T-helper 1 cell treated with Interleukin-12 subunit alpha and Interleukin-12 subunit beta and Interleukin-4 antibody, amounts not matched to agents 30 μg/mL and 1 μg/mL, for 36 hours (primary cell): Measurements from ENCODE around the gene ZNF682.
"Not testable (repeated sequence)": the region's sequence is repeated elsewhere in the genome, so short reads cannot be mapped to it uniquely, and the experiment has no call there.

ENCODE experiments used
- H3K27ac Mint-ChIP-seq: one replicate; pipeline ENCODE4 v1.8.0; 2021; ENCODE audit warnings: mild to moderate bottlenecking, mixed read lengths
- H3K27me3 Mint-ChIP-seq: one replicate; pipeline ENCODE4 v1.8.0; 2021; ENCODE audit warnings: low read depth, mixed read lengths
- H3K36me3 Mint-ChIP-seq: one replicate; pipeline ENCODE4 v1.8.0; 2021; ENCODE audit warnings: low read depth, mixed read lengths
- H3K4me1 Mint-ChIP-seq: one replicate; pipeline ENCODE4 v1.8.0; 2021; ENCODE audit warnings: low read depth, mixed read lengths
- H3K4me3 Mint-ChIP-seq: one replicate; pipeline ENCODE4 v1.8.0; 2021; ENCODE audit warnings: mild to moderate bottlenecking, moderate library complexity, mixed read lengths
- H3K9me3 Mint-ChIP-seq: one replicate; pipeline ENCODE4 v1.8.0; 2021; ENCODE audit warnings: mixed read lengths

ZNF682 gene

DNA sequence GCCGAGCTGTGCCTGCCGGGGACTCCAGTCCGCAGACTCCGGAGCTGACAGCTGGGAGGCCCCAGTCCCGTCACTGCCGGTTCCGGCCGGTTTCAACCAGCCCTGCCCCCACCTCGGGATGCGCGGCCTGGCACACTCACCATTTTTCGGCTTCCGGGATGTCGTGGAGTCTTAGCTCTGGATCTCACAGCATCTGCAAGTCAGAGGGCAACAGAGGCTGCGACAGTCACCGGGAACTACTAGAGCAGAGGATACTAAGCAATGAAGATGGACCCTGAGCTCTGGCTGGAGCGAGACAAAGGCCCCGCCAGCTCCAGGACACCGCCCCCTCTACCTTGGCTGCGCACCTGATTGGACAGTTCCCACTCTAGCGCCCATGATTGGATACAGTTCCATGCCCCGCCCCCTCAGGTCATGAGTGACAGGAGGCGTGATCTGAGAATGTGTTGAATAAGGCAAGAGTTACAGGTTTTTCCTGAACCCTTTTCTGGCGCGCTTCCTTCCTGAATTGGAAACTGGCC lies at the start of gene ZNF682:
Gene ZNF682 (minus strand): TSS at position 303 of the 521 bp plus-strand sequence. CDS start 160 bp downstream, at position 143.
- Mint-ChIP-seq H3K36me3 (peaks cover under 1% of the 10 kb centered on the region), H3K4me1 (peaks cover 7% of the 10 kb centered on the region), H3K9me3 (peaks cover 5% of the 10 kb centered on the region), H3K27ac (peak within 1 kb of the TSS; percentile 91), H3K4me3 (peak within 1 kb of the TSS; percentile 88), H3K27me3 (no peaks in the 10 kb centered on the region)

DNA sequence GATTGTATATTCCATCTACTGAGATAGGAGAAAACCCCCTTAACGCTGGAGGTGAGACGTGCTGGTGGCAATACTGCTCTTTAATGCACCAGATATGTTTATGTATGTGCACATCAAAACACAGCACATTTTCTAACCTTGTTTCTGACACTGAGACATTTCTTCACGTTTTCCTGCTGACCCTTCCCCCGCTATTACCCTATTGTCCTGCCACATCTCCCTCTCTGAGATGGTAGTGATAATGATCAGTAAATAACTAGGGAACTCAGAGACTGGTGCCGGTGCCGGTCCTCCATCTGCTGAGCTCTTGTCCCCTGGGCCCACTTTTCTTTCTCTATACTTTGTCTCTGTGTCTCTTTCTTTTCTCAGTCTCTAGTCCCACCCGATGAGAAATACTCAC lies 43.6 kb upstream of the ZNF682 start:
- H3K27ac Mint-ChIP-seq: not testable (repeated sequence)

DNA sequence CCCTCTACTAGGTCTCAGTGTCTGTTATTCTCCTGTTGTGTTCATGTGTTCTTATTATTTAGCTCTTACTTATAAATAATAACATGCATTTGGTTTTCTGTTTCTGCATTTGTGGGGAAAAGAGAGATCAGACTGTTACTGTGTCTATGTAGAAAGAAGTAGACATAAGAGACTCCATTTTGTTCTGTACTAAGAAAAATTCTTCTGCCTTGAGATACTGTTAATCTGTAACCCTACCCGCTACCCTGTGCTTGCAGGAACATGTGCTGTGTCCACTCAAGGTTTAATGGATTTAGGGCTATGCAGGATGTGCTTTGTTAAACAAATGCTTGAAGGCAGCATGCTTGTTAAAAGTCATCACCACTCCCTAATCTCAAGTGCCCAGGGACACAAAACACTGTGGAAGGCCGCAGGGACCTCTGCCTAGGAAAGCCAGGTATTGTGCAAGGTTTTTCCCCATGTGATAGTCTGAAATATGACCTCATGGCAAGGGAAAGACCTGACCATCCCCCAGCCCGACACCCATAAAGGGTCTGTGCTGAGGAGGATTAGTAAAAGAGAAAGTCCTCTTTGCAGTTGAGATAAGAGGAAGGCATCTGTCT lies 43.0 kb upstream of the ZNF682 start:
- Mint-ChIP-seq H3K9me3 (peaks cover 60% of the 10 kb centered on the region), H3K36me3 (peaks cover 21% of the 10 kb centered on the region)

More for the DNA sequence above, 43.6 kb upstream of the ZNF682 start:
- H3K4me3 Mint-ChIP-seq, H3K4me1 Mint-ChIP-seq, H3K27me3 Mint-ChIP-seq: not testable (repeated sequence)
- Mint-ChIP-seq H3K36me3 (peaks cover 25% of the 10 kb centered on the region), H3K9me3 (peaks cover 62% of the 10 kb centered on the region)

DNA sequence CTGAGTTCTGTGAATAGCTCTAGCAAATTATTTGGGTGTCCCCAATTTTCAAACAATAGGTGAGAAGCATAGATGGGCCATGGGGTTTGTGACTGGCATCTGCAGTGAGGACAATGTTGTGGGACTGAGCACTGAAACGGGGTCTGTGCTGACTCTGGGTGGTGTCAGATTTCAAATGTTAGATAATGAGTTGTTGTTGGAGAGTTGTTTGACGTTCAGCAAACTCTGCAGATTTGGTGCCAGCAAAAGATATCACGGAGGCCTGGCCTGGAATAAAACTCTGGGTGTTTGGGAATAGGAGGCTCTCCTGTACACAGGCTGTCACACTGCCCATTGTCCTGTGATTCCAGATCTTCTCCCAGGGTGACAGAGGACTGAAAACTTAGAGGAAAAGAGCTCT lies 41.4 kb upstream of the ZNF682 start:
- no peaks in the 10 kb centered on the region for H3K27me3 Mint-ChIP-seq
- H3K4me3 Mint-ChIP-seq: no peak overlapping the region
- H3K4me1 Mint-ChIP-seq: peaks cover 13% of the 10 kb centered on the region
- H3K9me3 Mint-ChIP-seq: peaks cover 59% of the 10 kb centered on the region
- H3K27ac Mint-ChIP-seq: no peak overlapping the region
- H3K36me3 Mint-ChIP-seq: peaks cover 19% of the 10 kb centered on the region

More for the DNA sequence above, 43.0 kb upstream of the ZNF682 start:
- H3K4me3 Mint-ChIP-seq, H3K27ac Mint-ChIP-seq, H3K27me3 Mint-ChIP-seq: not testable (repeated sequence)
- H3K4me1 Mint-ChIP-seq: peaks cover 13% of the 10 kb centered on the region

DNA sequence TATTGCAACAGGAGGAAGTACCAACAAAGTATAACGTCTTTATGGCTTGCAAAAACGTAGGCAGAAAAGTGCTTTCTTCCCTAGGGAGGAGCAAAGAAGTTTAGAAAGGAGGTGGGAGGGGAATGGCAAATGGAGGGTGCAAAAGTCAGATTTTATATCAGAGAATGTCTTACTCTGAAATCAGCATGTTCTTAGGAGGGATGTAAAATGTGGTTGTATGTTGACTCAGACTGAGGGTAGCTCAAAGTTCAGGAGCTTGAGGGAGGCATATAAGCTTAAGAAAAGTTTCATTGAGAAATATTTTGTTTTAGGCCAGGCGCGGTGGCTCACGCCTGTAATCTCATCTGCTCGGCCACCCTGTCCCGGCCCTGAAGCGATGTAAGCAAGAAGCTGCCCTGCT lies 40.2 kb upstream of the ZNF682 start:
- Mint-ChIP-seq H3K36me3 (peaks cover 19% of the 10 kb centered on the region), H3K27me3 (no peaks in the 10 kb centered on the region), H3K4me1 (peaks cover 13% of the 10 kb centered on the region), H3K27ac (no peak overlapping the region), H3K4me3 (peak overlapping the region; percentile 34), H3K9me3 (peaks cover 56% of the 10 kb centered on the region)

DNA sequence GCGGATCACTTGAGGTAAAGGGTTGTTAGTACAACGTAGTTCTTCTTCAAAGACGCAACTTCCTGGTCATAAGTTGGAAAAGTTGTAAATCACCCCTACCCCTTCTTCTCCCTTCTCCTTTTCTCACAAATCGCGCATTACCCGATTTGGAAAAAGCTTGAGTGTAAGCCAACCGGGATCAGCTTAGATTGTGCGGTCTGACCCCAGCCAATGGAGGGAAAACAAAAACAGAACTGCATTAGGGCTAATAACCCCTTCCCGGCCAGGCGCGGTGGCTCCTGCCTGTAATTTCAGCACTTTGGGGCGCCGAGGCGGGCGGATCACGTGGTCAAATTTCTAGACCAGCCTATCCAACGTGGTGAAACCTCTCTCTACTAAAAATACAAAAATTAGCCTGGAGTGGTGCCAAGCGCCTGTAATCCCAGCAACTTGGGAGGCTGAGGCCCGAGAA lies 39.3 kb upstream of the ZNF682 start:
- peaks cover 19% of the 10 kb centered on the region for H3K36me3 Mint-ChIP-seq
- H3K27ac Mint-ChIP-seq: peak overlapping the region; percentile 45
- peaks cover 55% of the 10 kb centered on the region for H3K9me3 Mint-ChIP-seq
- peak overlapping the region; percentile 84 for H3K4me3 Mint-ChIP-seq
- peaks cover 13% of the 10 kb centered on the region for H3K4me1 Mint-ChIP-seq
- no peaks in the 10 kb centered on the region for H3K27me3 Mint-ChIP-seq

DNA sequence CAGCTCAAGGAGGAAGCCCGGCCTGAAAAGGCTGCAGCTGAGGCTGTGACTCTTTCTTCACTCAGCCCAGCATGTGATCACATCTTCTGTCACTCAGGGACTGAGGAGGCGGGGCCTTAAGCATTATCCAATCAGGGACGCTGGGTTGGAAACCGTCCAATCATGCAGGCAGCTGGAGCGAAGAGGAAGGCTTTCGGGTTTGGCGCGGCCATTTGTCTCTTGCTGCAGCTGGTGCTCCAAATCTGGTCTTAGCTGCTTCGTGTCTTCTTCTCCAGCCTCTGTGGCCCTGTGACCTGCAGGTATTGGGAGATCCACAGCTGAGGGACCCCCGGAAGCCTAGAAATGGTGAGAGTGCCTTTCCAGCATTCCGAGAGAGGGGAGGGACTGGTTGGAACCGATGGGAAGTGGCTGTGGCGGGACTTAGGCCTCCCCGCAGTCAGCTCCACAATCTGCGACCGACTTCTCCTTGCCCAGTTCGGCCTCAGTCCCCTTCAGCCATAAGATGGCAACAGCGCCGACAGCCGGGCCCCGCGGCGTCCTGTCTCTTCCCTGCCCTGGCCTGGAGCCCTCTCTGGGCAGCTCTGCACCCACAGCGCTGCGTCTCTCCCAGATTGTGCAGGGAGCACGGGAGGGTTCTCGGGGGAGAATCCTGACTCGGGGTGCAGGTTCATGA lies 38.6 kb upstream of the ZNF682 start, which contains the start of gene ZNF90:
Gene ZNF90 (plus strand): TSS at position 210 of the 673 bp plus-strand sequence. CDS start 133 bp downstream, at position 343.
- Mint-ChIP-seq H3K4me1 (peaks cover 13% of the 10 kb centered on the region), H3K27me3 (no peaks in the 10 kb centered on the region), H3K36me3 (peaks cover 16% of the 10 kb centered on the region), H3K4me3 (peak within 1 kb of the TSS; percentile 84), H3K27ac (peak within 1 kb of the TSS; percentile 49), H3K9me3 (peaks cover 55% of the 10 kb centered on the region)

DNA sequence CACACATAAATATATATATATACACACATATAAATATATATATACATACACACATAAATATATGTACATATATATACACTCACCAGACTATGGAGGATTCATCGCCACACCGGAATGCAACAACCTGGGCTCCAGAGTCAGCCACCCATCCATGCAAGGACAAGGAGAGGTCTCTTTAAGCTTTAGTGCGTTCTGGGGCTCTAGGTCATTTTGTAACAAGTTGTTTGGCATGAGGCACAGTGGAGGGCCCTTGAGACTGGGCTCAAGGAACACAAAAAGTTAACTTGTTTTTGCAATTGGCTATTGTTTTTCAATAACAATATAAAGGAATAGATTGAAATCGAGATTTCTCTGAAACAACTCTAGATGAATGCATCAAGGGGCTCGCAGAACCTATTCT lies 33.6 kb upstream of the ZNF682 start:
- Mint-ChIP-seq H3K36me3 (no peaks in the 10 kb centered on the region), H3K27ac (no peak overlapping the region), H3K27me3 (no peaks in the 10 kb centered on the region), H3K4me3 (no peak overlapping the region), H3K9me3 (peaks cover 59% of the 10 kb centered on the region), H3K4me1 (peaks cover 4% of the 10 kb centered on the region)

DNA sequence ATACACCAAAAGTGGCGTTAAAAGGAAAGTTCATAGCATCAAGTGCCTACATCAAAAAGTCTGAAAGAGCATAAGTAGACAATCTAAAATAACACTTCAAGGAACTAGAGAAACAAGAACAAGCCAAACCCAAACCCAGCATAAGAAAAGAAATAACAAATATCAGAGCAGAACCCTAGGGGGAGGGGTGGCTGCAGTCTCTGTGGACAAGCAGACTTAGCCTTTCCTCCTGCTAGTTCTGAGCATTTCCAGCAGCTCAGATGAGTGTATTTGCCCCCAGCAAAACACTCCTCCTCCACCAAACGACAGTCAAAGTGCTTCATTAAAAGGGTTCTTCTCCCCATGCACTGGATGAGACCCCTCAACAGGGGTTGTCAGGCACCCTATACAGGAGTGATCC lies 31.4 kb upstream of the ZNF682 start:
- no peaks in the 10 kb centered on the region for H3K27me3 Mint-ChIP-seq

DNA sequence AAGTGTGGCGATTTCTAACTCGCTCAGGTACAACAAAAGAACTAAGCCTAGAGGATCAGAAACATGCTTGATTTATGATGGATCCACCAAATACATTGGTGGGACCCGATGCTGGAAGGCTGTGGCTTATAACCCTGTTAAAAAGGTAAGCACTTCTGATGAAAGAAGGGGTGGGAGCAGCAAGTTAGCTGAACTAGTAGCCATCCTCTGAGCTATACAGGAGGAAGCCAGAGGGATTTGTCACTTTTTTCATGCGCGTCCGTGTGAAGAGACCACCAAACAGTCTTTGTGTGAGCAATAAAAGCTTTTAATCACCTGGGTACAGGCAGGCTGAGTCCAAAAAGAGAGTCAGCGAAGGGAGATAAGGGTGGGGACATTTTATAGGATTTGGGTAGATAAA lies 29.3 kb upstream of the ZNF682 start:
- H3K27ac Mint-ChIP-seq, H3K4me3 Mint-ChIP-seq, H3K4me1 Mint-ChIP-seq, H3K36me3 Mint-ChIP-seq, H3K27me3 Mint-ChIP-seq: not testable (repeated sequence)
- peaks cover 51% of the 10 kb centered on the region for H3K9me3 Mint-ChIP-seq

More for the DNA sequence above, 31.4 kb upstream of the ZNF682 start:
- no peaks in the 10 kb centered on the region for H3K36me3 Mint-ChIP-seq
- no peak overlapping the region for H3K4me3 Mint-ChIP-seq
- peaks cover 55% of the 10 kb centered on the region for H3K9me3 Mint-ChIP-seq
- H3K4me1 Mint-ChIP-seq: no peaks in the 10 kb centered on the region
- no peak overlapping the region for H3K27ac Mint-ChIP-seq

DNA sequence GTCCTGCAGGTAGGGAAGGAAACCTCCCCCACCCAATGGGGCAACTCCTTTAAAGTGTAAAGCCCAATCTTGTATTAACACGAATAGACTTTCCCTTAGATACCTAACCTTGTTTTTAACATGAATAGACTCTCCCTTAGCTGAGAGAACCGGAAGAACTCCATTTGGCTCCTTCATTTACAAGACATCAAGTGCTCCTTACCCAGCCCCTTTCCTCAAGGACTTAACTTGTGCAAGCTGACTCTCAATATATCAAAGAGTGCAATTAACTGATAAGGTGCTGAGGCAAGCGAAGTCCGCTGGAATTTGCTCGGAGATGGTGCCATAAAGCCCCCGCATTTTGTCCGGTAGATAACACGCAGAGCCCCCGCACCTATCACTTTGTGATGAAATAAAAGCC lies 28.6 kb upstream of the ZNF682 start:
- H3K4me3 Mint-ChIP-seq: no peak overlapping the region
- peaks cover 45% of the 10 kb centered on the region for H3K9me3 Mint-ChIP-seq
- H3K4me1 Mint-ChIP-seq: no peaks in the 10 kb centered on the region
- no peaks in the 10 kb centered on the region for H3K27me3 Mint-ChIP-seq
- no peaks in the 10 kb centered on the region for H3K36me3 Mint-ChIP-seq
- H3K27ac Mint-ChIP-seq: no peak overlapping the region

DNA sequence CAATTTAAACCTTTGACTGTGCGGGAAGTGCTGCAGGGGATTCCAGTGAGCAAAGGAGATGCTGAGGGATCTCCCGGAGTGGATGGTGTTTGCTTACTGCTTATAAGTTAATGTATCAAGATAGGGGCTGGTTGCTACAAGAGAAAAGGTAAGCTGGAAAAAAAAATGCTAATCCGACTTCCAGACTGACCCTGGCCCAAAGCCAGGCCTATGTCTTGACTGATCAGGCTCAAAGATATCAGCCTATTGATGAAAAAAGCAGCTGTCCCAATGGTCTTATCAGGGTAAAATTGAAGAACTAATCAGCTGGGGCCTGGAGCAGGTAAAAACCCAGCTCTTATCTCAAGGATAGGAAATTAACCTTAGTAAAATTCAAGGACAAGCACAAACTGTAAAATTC lies 27.6 kb upstream of the ZNF682 start:
- Mint-ChIP-seq H3K36me3 (no peaks in the 10 kb centered on the region), H3K9me3 (peaks cover 40% of the 10 kb centered on the region), H3K4me3 (no peak overlapping the region), H3K27ac (no peak overlapping the region), H3K27me3 (no peaks in the 10 kb centered on the region), H3K4me1 (no peaks in the 10 kb centered on the region)

DNA sequence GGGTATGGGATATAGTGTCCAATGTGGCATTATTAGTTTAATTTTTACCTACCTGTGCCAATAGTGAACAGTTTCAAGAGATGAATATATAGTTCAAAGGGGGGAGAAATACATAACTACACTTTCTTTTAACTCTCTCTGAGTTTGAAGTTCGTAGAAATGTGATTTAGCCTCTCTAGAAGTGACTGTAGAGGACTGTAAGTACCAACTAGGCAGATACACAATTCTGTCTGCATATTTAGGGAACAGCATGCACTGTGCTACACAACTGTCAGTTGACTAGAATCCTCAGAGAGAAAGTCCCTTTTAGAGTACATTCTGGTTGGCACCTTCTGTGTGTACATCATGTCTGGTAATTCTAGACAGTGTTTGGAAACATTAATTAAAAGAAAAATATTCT lies 21.0 kb upstream of the ZNF682 start:
- Mint-ChIP-seq H3K36me3 (no peaks in the 10 kb centered on the region), H3K27me3 (no peaks in the 10 kb centered on the region), H3K4me1 (no peaks in the 10 kb centered on the region)

DNA sequence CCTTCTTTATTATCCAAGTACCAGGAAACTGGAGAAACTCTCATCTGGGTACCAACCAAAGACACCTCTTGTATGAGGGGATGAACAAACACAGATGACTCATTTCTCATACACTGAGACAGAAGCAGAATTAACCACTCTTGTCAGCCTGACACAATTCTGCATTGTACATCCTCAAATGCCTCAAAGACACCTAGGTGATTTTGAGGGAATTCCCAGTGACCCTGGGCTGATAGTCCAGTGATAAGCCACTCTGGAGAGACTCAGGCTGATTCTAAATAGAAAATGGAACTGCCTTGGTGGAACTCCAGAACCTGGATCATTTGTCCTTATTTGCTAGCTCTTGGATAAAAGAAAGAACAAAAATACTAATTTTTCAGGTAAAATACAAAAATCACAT lies 19.4 kb upstream of the ZNF682 start:
- not testable (repeated sequence) for H3K36me3 Mint-ChIP-seq, H3K4me3 Mint-ChIP-seq, H3K27me3 Mint-ChIP-seq, H3K4me1 Mint-ChIP-seq, H3K27ac Mint-ChIP-seq
- peaks cover 29% of the 10 kb centered on the region for H3K9me3 Mint-ChIP-seq

More for the DNA sequence above, 21.0 kb upstream of the ZNF682 start:
- H3K27ac Mint-ChIP-seq: no peak overlapping the region
- no peak overlapping the region for H3K4me3 Mint-ChIP-seq
- peaks cover 29% of the 10 kb centered on the region for H3K9me3 Mint-ChIP-seq
